DMS53 (cell line): ENCODE results near the gene GRK5.
A peak's percentile ranks its signal among the peaks of the same experiment; 100 is the strongest.
"Not testable (repeated sequence)": the region's sequence is repeated elsewhere in the genome, so short reads cannot be mapped to it uniquely, and the experiment has no call there.

Experiments used
- DNase-seq: peaks from one replicate; lab custom pipeline; 2025; lab: John Stamatoyannopoulos, UW

Gene GRK5

GRCh38 chr10:119207366-119207666, at the start of gene GRK5:
GRK5 (plus strand) TSS chr10:119207571; CDS start chr10:119207918, 347 bp downstream.
- DNase-seq = peak; percentile 98

- DNase-seq = no peak
These were observed 48.0 kb upstream of the GRK5 start for GRCh38 chr10:119159332-119159731.

GRCh38 chr10:119161680-119162451, 45.5 kb upstream of the GRK5 start:
- no peak for DNase-seq

GRCh38 chr10:119162452-119163092, 44.8 kb upstream of the GRK5 start:
- DNase-seq = no peak

- DNase-seq = peak; percentile 92
These were observed 41.9 kb upstream of the GRK5 start, which contains the start of gene SFXN4 for GRCh38 chr10:119165171-119166117. SFXN4 (minus strand) TSS chr10:119165714; CDS start chr10:119165647, 67 bp downstream.

- peak; percentile 68 for DNase-seq
These were observed 41.3 kb upstream of the GRK5 start for GRCh38 chr10:119166118-119166500.

- DNase-seq = peak; percentile 44
These were observed 40.8 kb upstream of the GRK5 start for GRCh38 chr10:119166564-119166963.

- DNase-seq = no peak
These were observed 40.3 kb upstream of the GRK5 start for GRCh38 chr10:119167041-119167440.

GRCh38 chr10:119174109-119174508, 33.3 kb upstream of the GRK5 start:
- DNase-seq = no peak

- DNase-seq = no peak
These were observed 31.2 kb upstream of the GRK5 start for GRCh38 chr10:119176166-119176565.

GRCh38 chr10:119177708-119178371, 29.5 kb upstream of the GRK5 start:
- peak; percentile 69 for DNase-seq

- DNase-seq = peak; percentile 95
These were observed 28.8 kb upstream of the GRK5 start, which contains the start of gene PRDX3 for GRCh38 chr10:119178372-119179119. PRDX3 (minus strand) TSS chr10:119178812; CDS start chr10:119178790, 22 bp downstream.

- DNase-seq = not testable (repeated sequence)
These were observed 26.4 kb upstream of the GRK5 start for GRCh38 chr10:119180850-119181400.

- no peak for DNase-seq
These were observed 23.5 kb upstream of the GRK5 start for GRCh38 chr10:119183664-119184412.

- DNase-seq = no peak
These were observed 17.5 kb upstream of the GRK5 start for GRCh38 chr10:119189811-119190282.

- DNase-seq = no peak
These were observed 17.0 kb upstream of the GRK5 start for GRCh38 chr10:119190353-119190752.

- no peak for DNase-seq
These were observed 16.2 kb upstream of the GRK5 start for GRCh38 chr10:119190954-119191785.

- DNase-seq = no peak
These were observed 15.5 kb upstream of the GRK5 start for GRCh38 chr10:119191881-119192280.

GRCh38 chr10:119197921-119198320, 9.4 kb upstream of the GRK5 start:
- DNase-seq = no peak
